SJSA1 (cell line): ENCODE results near the gene FAM13A. TPM values are rescaled to one million over a fixed set of nuclear protein-coding genes. Genes with fewer than 3 reads are reported as not detected.
"Not testable (repeated sequence)": the region's sequence is repeated elsewhere in the genome, so short reads cannot be mapped to it uniquely, and the experiment has no call there.

Source experiments
- DNase-seq, 2 experiments: peaks; one replicate each; pipeline ENCODE4 v3.0.0-alpha.2; 2015 to 2020; ENCODE audit warnings: low spot score in 2 of 2, low read depth in 1 of 2
- H3K27ac ChIP-seq: fragments of 250-450 bp; sonication (Bioruptor Pico); 2 replicates; pipeline ENCODE4 v1.5.1; 2020; ENCODE audit warnings: mild to moderate bottlenecking, moderate library complexity
- H3K27me3 ChIP-seq: fragments of 250-450 bp; sonication (Bioruptor Pico); replicated peaks from 2 replicates; pipeline ENCODE4 v1.5.1; 2020; ENCODE audit warnings: mild to moderate bottlenecking, moderate library complexity
- H3K36me3 ChIP-seq: fragments of 250-450 bp; sonication (Bioruptor Pico); 2 replicates; pipeline ENCODE4 v1.5.1; 2020; ENCODE audit warnings: mild to moderate bottlenecking
- H3K4me1 ChIP-seq: fragments of 250-450 bp; sonication (Bioruptor Pico); replicated peaks from 2 replicates; pipeline ENCODE4 v1.6.1; 2021; ENCODE audit warnings: mild to moderate bottlenecking
- H3K4me3 ChIP-seq: fragments of 250-450 bp; sonication (Bioruptor Pico); 2 replicates; pipeline ENCODE4 v1.5.1; 2020; ENCODE audit warnings: mild to moderate bottlenecking
- H3K9me3 ChIP-seq: fragments of 250-450 bp; sonication (Bioruptor Pico); replicated peaks from 2 replicates; pipeline ENCODE4 v1.5.1; 2020; ENCODE audit warnings: mild to moderate bottlenecking
- total RNA-seq: library from RNA; depleted of rRNA; stranded (reverse); fragments of >200 nt; shearing (Covaris generic); gene quantifications from 2 replicates; pipeline ENCODE4 v1.2.3, GENCODE V29; 2014

Gene FAM13A
- total RNA-seq, 1 experiment from 2014 or later, result 15.2 TPM

DNA sequence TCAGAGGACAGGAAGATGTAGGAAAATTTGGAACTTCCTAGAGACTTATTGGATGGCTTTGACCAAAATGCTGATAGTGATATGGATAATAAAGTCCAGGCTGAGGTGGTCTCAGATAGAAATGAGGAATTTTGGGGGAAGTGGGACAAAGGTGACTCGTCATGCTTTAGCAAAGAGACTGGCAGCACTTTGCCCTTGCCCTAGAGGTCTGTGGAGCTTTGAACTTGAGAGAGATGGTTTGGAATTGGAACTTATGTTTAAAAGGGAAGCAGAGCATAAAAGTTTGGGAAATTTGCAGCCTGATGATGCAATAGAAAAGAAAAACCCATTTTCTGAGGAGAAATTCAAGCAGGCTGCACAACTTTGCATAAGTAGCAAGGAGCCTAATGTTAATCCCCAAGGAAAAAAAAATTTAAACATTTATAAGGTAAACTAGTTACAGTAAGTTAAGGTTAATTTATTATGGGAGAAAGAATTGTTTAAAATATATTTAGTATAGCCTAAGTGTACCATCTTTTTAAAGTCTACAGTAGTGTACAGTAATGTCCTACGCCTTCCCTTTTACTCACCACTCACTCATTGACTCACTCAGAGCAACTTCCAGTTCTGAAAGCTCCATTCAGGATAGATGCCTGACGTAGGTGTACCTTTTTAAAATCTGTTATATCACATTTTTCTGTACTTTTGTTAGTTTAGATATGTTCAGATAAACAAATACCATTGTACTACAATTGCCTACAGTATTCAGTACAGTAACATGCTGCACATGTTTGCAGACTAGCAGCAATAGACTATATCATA lies 101.2 kb downstream of the FAM13A start:
- Histone ChIP-seq H3K27ac (no peak overlapping the region), H3K4me1 (no peaks in the 10 kb centered on the region; the same call in 1 of the 2 replicates), H3K9me3 (no peaks in the 10 kb centered on the region), H3K27me3 (no peaks in the 10 kb centered on the region), H3K36me3 (no peaks in the 10 kb centered on the region), H3K4me3 (no peak overlapping the region)
- no peak for DNase-seq

DNA sequence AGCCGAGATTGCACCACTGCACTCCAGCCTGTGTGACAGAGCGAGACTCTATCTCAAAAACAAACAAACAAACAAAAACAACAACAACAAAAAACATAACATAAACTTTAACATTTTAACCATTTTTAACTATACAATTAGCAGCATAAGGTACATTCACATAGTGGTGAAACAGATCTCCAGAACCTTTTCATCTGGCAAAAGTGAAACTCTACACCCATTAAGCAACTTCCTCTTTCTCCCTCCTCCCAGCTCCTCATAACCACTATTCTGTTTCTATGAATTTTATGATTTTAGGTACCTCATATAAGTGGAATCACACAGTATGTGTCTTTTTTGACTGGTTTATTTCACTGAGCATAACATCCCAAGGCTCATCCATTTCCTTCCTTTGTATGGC lies 103.6 kb downstream of the FAM13A start:
- no peaks in the 10 kb centered on the region for H3K36me3 ChIP-seq
- no peaks in the 10 kb centered on the region for H3K4me1 ChIP-seq
- DNase-seq, result no peak
- H3K27ac ChIP-seq, result no peak overlapping the region
- no peaks in the 10 kb centered on the region for H3K9me3 ChIP-seq
- no peak overlapping the region for H3K4me3 ChIP-seq
- no peaks in the 10 kb centered on the region for H3K27me3 ChIP-seq

DNA sequence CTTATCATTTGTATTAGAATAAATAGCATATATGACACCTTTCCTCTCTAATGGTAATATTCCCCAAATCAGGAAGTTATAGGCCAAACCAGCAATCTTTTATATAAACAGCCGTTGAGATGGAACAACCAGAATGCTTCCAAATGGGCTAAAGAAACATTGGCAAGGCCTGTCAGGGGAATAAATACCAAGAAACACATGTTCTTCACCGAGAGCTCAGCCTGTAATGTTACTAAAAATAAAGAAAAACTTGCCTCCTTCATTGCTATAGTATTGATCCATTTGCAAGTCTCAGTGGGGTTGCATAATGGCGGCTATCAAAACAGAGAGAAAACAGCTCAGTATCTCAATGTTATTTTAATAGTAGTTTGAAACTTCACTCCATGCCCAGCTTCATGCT lies 104.9 kb downstream of the FAM13A start:
- Histone ChIP-seq H3K4me1 (no peaks in the 10 kb centered on the region), H3K27me3 (no peaks in the 10 kb centered on the region), H3K4me3 (no peak overlapping the region), H3K9me3 (no peaks in the 10 kb centered on the region), H3K36me3 (no peaks in the 10 kb centered on the region), H3K27ac (no peak overlapping the region)
- DNase-seq, result no peak

DNA sequence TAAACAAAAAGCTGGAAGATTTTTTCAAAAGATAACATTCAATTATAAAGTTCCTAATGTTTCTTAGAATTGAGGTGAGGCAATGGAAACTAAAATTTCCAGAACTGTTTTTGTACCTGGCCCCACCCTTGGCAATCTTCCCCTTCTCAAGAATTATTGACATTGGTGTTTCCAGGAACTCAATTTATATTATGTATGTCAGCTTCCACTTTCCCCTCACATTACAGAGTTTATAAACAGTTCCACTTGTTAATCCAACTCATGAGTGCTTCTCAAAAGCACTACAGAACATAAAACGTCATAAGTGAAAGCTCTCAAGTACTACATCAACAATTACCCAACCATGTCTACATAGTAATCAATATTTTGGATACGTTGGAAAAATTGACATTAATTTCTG lies 107.4 kb downstream of the FAM13A start:
- Histone ChIP-seq H3K27ac (no peak overlapping the region), H3K4me3 (no peak overlapping the region), H3K4me1 (no peaks in the 10 kb centered on the region), H3K9me3 (no peaks in the 10 kb centered on the region), H3K27me3 (no peaks in the 10 kb centered on the region), H3K36me3 (no peaks in the 10 kb centered on the region)
- no peak for DNase-seq

DNA sequence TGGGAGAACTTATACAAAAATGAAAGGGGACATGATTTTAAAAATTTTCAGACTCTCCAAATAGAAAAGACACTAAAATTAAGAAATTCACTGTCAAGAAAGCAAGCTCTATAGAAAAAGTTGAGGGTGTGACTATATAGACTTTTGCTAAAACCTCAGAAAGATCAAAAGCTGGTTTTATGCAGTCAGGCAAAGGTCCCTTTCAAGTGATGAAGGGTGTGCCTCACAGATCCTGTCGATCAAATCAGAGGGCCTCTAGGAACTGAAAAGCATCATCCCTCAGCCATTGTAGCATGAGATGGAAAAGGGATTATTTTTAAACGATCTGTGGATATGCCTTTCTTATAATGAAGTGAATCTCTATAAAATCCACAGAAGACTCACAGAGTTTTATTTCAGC lies 116.5 kb downstream of the FAM13A start:
- no peak overlapping the region for H3K27ac ChIP-seq
- DNase-seq, result no peak
- H3K4me1 ChIP-seq, result no peaks in the 10 kb centered on the region
- no peak overlapping the region for H3K4me3 ChIP-seq
- H3K27me3 ChIP-seq, result no peaks in the 10 kb centered on the region
- H3K9me3 ChIP-seq, result no peaks in the 10 kb centered on the region
- H3K36me3 ChIP-seq, result no peaks in the 10 kb centered on the region

DNA sequence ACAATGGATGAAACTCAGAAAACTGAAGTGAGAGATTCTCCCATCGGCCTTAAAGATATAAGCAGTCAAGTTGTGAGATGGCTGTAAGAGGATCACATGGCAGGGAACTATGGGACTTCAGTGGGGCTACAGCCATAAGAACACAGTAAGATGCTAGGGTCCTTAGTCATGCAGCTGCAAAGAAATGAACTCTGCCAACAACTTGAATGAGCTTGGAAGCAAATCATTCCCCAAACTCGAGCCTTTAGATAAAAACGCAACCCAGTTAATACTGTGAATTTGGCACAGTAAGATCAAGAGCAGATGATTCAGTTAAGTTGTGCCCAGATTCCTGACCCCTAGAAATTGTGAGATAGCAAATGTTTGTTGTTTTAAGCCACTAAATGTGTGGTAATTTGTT lies 117.3 kb downstream of the FAM13A start:
- no peaks in the 10 kb centered on the region for H3K4me1 ChIP-seq
- no peak for DNase-seq
- H3K27ac ChIP-seq, result no peak overlapping the region
- H3K36me3 ChIP-seq, result no peaks in the 10 kb centered on the region
- H3K9me3 ChIP-seq, result no peaks in the 10 kb centered on the region
- H3K4me3 ChIP-seq, result no peak overlapping the region
- no peaks in the 10 kb centered on the region for H3K27me3 ChIP-seq

DNA sequence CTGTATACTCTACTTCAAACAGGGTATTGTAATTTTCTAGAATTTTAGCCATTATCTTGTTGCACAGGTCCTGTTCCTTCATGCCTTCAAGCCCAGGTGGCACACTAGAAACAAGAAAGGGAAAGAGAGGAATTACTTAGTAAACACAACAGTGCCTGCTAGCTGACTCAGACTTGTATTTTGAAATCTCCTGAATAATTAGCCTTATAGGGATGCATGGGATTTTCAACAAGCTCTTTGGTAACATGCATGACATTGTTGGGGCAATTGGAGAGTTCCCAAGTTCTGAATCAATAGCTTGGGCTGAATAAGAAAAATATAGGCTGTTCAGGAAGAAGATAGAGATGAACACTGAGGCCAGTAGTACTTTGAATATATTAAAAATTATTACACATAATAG lies 118.8 kb downstream of the FAM13A start:
- no peak overlapping the region for H3K27ac ChIP-seq
- DNase-seq, result no peak
- no peaks in the 10 kb centered on the region for H3K27me3 ChIP-seq

DNA sequence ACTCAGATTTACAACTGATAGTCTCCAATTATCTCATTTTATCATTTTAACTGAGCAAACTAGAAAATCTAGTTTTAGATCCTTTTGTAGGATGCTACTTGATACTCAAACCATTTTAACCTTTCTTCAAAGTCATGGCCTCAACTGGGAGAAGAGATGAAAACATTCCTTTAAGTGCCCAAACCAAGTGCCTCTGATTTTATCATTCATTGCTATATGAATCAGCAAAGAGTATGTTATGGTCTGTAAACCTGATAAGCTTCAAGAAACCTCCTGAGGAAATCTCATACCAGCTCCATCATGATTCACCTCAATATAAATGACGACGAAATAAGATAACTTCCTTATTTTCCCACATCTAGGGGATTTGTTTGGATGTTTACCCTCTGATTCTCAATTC lies 119.9 kb downstream of the FAM13A start:
- H3K27ac ChIP-seq, result no peak overlapping the region
- no peaks in the 10 kb centered on the region for H3K36me3 ChIP-seq
- no peak overlapping the region for H3K4me3 ChIP-seq
- no peaks in the 10 kb centered on the region for H3K9me3 ChIP-seq
- H3K27me3 ChIP-seq, result no peaks in the 10 kb centered on the region
- no peak for DNase-seq
- no peaks in the 10 kb centered on the region for H3K4me1 ChIP-seq

More for the DNA sequence above, 118.8 kb downstream of the FAM13A start:
- Histone ChIP-seq H3K36me3 (no peaks in the 10 kb centered on the region), H3K4me1 (no peaks in the 10 kb centered on the region), H3K9me3 (no peaks in the 10 kb centered on the region), H3K4me3 (no peak overlapping the region)

DNA sequence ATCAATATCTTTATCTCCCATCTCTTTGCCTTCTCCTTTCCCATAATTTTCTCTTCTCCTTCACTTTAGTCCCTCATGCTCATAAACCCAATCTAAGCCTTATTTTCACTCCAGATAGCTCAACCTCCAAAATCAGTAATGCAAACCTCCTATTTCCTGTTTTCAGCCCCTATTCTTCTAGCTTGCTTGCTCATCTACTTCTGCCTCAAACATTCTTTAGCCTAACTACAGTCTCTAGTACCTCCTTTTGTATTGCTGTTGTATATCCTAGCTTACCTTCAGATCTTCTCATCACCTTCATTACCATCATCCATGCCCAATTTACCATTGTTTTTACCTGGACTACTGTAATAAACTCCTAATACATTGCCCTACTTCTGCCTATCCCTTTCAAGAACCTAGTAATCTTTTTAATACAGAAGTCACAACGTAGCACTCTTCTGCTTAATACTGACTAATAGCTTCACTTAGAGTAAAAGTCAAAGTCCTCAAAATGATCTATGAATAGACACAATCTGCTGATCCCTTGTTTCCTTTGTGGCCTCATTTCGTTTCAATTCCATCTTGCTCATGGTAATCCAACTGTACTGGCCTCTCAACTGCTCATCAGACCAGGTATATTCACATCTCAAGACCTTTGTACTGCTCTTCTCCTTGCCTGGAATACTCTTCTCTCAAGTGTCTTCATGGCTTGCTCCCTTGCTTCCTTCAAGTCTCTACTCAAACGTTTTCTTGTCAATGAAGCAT lies 123.4 kb downstream of the FAM13A start:
- no peak for DNase-seq
- Histone ChIP-seq H3K9me3 (no peaks in the 10 kb centered on the region), H3K36me3 (no peaks in the 10 kb centered on the region), H3K27ac (no peak overlapping the region), H3K27me3 (no peaks in the 10 kb centered on the region), H3K4me3 (no peak overlapping the region), H3K4me1 (no peaks in the 10 kb centered on the region)

DNA sequence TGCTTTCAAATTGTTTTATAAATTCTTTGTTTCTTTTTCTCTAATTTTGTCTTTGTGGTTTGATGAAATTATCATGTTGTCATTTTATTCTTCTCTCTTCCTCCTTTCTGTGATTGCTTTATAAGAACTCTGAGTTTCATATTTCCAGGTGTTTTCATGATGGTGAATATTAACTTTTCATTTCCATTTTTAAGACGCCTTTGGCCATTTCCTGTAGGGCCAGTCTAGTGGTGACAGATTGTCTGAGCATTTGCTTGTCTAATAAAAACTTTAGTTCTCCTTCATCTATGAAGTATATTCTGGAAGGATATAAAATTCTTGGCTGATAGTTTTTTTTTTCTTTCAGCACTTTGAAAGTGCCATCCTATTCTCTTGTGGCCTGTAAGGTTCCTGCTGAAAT lies 128.1 kb downstream of the FAM13A start:
- no peak overlapping the region for H3K4me3 ChIP-seq
- no peaks in the 10 kb centered on the region for H3K27me3 ChIP-seq
- H3K4me1 ChIP-seq, result no peaks in the 10 kb centered on the region
- no peak for DNase-seq
- no peaks in the 10 kb centered on the region for H3K9me3 ChIP-seq
- no peak overlapping the region for H3K27ac ChIP-seq
- H3K36me3 ChIP-seq, result no peaks in the 10 kb centered on the region

DNA sequence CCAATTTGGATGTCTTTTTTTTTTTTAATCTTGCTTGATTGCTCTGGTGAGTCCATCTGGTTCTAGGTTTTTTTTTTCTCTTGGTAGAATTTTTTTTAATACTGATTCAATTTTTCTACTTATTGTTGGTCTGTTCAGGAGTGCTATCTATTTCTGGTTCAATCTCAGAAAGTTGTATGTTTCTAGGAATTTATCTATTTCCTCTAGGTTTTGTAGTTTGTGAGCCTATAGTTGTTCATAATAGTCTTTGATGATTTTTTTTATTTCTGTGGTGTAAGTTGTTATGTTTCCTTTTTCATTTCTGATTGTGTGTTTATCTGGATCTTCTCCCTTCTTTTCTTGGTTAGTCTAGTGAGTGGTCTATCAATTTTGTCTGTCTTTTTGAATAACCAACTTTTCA lies 129.6 kb downstream of the FAM13A start:
- H3K27ac ChIP-seq, result no peak overlapping the region
- H3K27me3 ChIP-seq, result no peaks in the 10 kb centered on the region

DNA sequence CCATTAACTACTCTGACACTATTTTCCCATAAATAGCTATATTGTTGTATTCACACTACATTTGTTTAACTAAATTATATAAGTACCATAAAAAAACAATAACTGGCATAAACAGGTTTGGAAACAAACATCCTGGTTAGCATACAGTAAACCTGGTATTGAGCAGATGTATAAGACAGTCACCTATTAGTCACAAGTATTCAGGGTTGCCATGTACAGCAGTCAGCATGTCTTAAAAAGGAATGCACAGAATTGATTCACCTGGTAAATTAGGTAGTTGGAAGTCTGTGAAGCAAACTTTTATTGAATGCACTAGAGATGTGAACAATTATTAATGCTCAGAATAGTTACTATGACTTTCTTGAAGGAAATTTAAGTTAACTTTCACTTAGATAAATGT lies 137.9 kb downstream of the FAM13A start:
- Histone ChIP-seq H3K4me1 (no peaks in the 10 kb centered on the region), H3K27me3 (no peaks in the 10 kb centered on the region), H3K9me3 (no peaks in the 10 kb centered on the region), H3K4me3 (no peak overlapping the region), H3K27ac (no peak overlapping the region), H3K36me3 (no peaks in the 10 kb centered on the region)
- no peak for DNase-seq

More for the DNA sequence above, 129.6 kb downstream of the FAM13A start:
- Histone ChIP-seq H3K4me1 (no peaks in the 10 kb centered on the region), H3K36me3 (no peaks in the 10 kb centered on the region), H3K9me3 (no peaks in the 10 kb centered on the region), H3K4me3 (no peak overlapping the region)
- DNase-seq, result no peak

DNA sequence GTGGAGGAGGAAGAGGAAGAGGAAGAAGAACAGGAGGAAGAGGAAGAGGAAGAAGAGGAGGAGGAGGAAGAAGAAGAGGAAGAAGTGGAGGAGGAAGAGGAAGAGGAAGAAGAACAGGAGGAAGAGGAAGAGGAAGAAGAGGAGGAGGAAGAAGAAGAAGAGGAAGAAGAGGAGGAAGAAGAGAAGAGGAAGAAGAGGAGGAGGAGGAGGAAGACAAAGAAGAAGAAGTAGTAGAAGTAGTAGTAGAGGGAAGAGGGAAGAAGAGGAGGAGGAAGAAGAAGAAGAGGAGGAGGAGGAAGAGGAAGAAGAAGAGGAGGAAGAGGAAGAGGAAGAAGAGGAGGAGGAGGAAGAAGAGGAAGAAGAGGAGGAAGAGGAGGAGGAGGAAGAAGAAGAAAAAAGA lies 143.8 kb downstream of the FAM13A start:
- not testable (repeated sequence) for H3K4me1 ChIP-seq, DNase-seq, H3K36me3 ChIP-seq, H3K27me3 ChIP-seq, H3K9me3 ChIP-seq, H3K27ac ChIP-seq, H3K4me3 ChIP-seq
